CD4-positive, alpha-beta memory T cell (primary cell): ENCODE measurements around the gene HOOK1. TPM values are rescaled to one million over a fixed set of nuclear protein-coding genes. Genes with fewer than 3 reads are reported as not detected.
A peak's percentile ranks its signal among the peaks of the same experiment; 100 is the strongest.

Experiments used
- CTCF ChIA-PET: fragments of 350-600 bp; sonication (Branson Sonifier 250); formaldehyde crosslinking; loops from one replicate; lab custom pipeline; 2021; ENCODE audit warnings: inconsistent platforms; ENCODE audit not compliant: partially characterized antibody; lab: Charles Lee
- POLR2A ChIA-PET: fragments of 350-600 bp; sonication (Branson Sonifier 250); formaldehyde crosslinking; loops from one replicate; lab custom pipeline; 2021; ENCODE audit not compliant: partially characterized antibody; lab: Charles Lee
- DNase-seq, 5 donors: peaks; one replicate each; pipeline versions ENCODE4 v3.0.0 to v3.0.0-alpha.2; 2020 to 2022; ENCODE audit warnings: mixed read lengths in 1 of 5
- H3K27ac ChIP-seq: one replicate; pipeline ENCODE4 v1.7.0; 2013; ENCODE audit warnings: low read depth, low read length
- H3K27me3 ChIP-seq: 2 replicates; pipeline ENCODE4 v1.7.0; 2013; ENCODE audit warnings: mild to moderate bottlenecking, low read length, moderate library complexity; ENCODE audit not compliant: insufficient read depth
- H3K36me3 ChIP-seq: 2 replicates; pipeline ENCODE4 v1.7.0; 2013; ENCODE audit warnings: mild to moderate bottlenecking, low read length, moderate library complexity; ENCODE audit not compliant: insufficient read depth
- H3K4me1 ChIP-seq: 2 replicates; pipeline ENCODE4 v1.7.0; 2013; ENCODE audit warnings: mild to moderate bottlenecking, low read length, moderate library complexity; ENCODE audit not compliant: insufficient read depth
- H3K4me3 ChIP-seq, 2 donors: one replicate each; pipeline ENCODE4 v1.7.0; 2013; ENCODE audit warnings: low read length in 2 of 2, mild to moderate bottlenecking in 1 of 2
- H3K9me3 ChIP-seq, 2 donors: one replicate each; pipeline ENCODE4 v1.7.0; 2013; ENCODE audit warnings: low read length in 2 of 2, control low read depth in 1 of 2; ENCODE audit not compliant: control insufficient read depth in 1 of 2
- H3K27ac Mint-ChIP-seq, 7 donors: one replicate each; pipeline ENCODE4 v1.8.0; 2020 to 2021; ENCODE audit warnings: mixed read lengths in 7 of 7, mild to moderate bottlenecking in 6 of 7, inconsistent platforms in 3 of 7, moderate library complexity in 3 of 7
- H3K27me3 Mint-ChIP-seq, 2 donors: one replicate each; pipeline ENCODE4 v1.8.0; 2020 to 2021; ENCODE audit warnings: mixed read lengths in 2 of 2
- H3K36me3 Mint-ChIP-seq, 2 donors: one replicate each; pipeline ENCODE4 v1.8.0; 2020 to 2021; ENCODE audit warnings: mixed read lengths in 2 of 2, inconsistent platforms in 1 of 2, mild to moderate bottlenecking in 1 of 2
- H3K4me1 Mint-ChIP-seq, 4 donors: one replicate each; pipeline ENCODE4 v1.8.0; 2020 to 2021; ENCODE audit warnings: mixed read lengths in 4 of 4, mild to moderate bottlenecking in 1 of 4
- H3K4me3 Mint-ChIP-seq, 8 donors: one replicate each; pipeline ENCODE4 v1.8.0; 2020 to 2021; ENCODE audit warnings: mixed read lengths in 8 of 8, mild to moderate bottlenecking in 7 of 8, moderate library complexity in 6 of 8, inconsistent platforms in 3 of 8
- H3K9me3 Mint-ChIP-seq, 8 donors: one replicate each; pipeline ENCODE4 v1.8.0; 2020 to 2021; ENCODE audit warnings: mixed read lengths in 8 of 8, mild to moderate bottlenecking in 5 of 8, inconsistent platforms in 3 of 8, moderate library complexity in 1 of 8
- intact Hi-C: fragments of 100-400 bp; cut with micrococcal nuclease; formaldehyde crosslinking; loops from one replicate; pipeline ENCODE4 v1.15.1; 2023
- polyA plus RNA-seq, 2 donors: library from polyadenylated mRNA; unstranded; fragments of 300-500 nt; fragmentation: Illumina TruSeq; gene quantifications; one replicate each; pipeline ENCODE4 v1.2.3, GENCODE V29; 2021
- total RNA-seq, 2 experiments: library from RNA; stranded (reverse); gene quantifications; one replicate each; pipeline ENCODE4 v1.2.3, GENCODE V29; 2021

HOOK1 gene
- total and polyA plus RNA-seq, 4 experiments from 2014 or later: 9.3 to 19.2 (median 13.3) TPM

DNA sequence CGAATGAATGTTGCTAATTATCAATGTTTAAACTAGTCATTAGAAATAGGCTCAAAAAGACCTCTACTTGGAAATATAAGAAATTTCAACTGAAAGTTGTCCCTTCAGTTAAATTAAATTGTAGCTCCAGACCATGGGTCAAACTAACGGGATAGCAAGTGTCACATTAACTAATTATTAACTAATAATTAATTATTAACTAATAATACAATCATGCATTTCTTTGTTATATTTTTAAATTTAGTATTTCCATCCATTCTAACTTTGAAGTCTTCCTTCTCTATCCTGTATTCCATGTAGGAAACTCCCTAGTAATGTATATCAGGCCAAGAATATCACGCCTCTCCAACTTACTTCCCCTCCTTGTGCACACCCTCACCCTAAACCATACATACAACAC, 43.4 kb upstream of the HOOK1 start:
- H3K27me3 ChIP-seq: no peaks in the 10 kb centered on the region
- Mint-ChIP-seq H3K27ac (no peak overlapping the region), H3K4me3 (no peak overlapping the region), H3K9me3 (no peaks in the 10 kb centered on the region), H3K4me1 (no peaks in the 10 kb centered on the region), H3K36me3 (no peaks in the 10 kb centered on the region), H3K27me3 (peaks cover 0 to 2% of the 10 kb centered on the region in 2 donors)
- no peak overlapping the region for H3K4me3 ChIP-seq
- ChIA-PET POLR2A (no interaction called here), CTCF (interaction anchor here (0.8 to 4.9 kb wide), 3 partner anchors 9 to 1119 kb away, joined by 3 to 26 read pairs (median 5); no protein-coding TSS in a partner anchor)
- no peak for DNase-seq
- no peaks in the 10 kb centered on the region for H3K36me3 ChIP-seq
- intact Hi-C loops: no loop called here
- H3K9me3 ChIP-seq: no peaks in the 10 kb centered on the region
- no peak overlapping the region for H3K27ac ChIP-seq
- no peaks in the 10 kb centered on the region for H3K4me1 ChIP-seq

DNA sequence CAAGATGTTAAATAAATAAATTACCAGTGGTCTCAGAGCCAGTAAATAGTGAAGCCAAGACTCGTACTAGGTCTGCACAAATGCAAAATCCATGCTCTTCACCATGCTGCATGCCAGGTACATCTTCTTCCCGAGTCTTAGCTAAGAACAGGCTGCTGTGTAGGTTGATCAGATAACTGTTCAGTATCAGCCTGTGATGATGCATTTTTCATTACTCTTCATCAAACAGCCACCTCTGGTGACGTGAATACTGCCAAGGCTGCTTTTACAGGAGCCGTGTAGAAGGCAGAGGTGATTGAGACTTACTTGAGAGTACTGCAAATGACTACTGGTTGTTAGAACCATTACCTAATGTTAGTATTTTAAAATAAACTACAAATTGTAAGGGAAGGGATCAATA, 39.3 kb upstream of the HOOK1 start:
- Mint-ChIP-seq H3K36me3 (no peaks in the 10 kb centered on the region), H3K27ac (no peak overlapping the region), H3K4me1 (no peaks in the 10 kb centered on the region), H3K27me3 (peaks cover 0 to 6% of the 10 kb centered on the region in 2 donors), H3K4me3 (no peak overlapping the region), H3K9me3 (no peaks in the 10 kb centered on the region)
- Histone ChIP-seq H3K4me3 (no peak overlapping the region), H3K27me3 (no peaks in the 10 kb centered on the region), H3K36me3 (no peaks in the 10 kb centered on the region), H3K27ac (no peak overlapping the region), H3K9me3 (no peaks in the 10 kb centered on the region), H3K4me1 (no peaks in the 10 kb centered on the region)
- intact Hi-C loops: no loop called here
- CTCF ChIA-PET: no interaction called here
- DNase-seq: no peak
- POLR2A ChIA-PET: no interaction called here

DNA sequence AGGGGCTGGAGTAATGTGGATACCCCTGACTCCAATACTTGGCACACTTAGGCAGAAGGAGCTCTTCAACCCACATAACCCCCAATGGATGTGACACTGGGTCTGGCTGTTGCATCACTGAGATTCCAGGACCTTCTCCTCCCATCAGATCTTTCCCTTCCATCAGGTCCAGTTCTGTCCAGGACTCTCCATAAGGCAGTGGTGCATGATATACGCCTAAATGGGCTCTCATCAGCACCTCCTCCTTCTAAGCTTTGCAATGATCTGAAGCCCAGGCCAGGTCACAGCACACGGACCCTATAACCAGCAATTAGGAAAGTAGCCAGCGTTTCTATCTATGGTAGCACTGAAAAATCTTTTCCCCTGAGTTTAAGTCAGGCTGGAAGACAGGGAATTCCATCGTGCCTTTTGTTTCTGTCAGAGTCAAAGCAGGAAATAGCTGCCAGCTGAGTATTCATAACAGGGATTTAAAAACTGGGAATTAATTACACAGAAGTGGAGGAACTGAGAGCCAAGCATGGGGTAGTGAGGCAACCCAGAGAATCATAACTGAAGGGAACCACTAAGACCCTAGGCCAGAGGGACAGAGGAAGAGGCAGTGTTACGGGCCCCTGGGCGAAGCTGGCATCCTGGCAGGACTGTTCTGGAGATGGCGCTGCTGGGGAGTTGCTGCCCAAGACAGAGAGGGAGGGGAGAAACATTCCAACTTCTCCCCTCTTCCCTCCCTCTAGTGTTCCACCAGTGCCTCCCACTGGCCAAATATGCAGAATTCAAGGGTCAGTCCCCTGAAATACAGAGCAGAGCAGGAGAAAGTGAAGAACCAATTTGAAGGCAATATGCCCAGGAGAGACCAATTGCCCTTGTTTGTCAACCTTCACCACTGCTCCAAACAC, 37.5 kb upstream of the HOOK1 start:
- Histone ChIP-seq H3K4me1 (no peaks in the 10 kb centered on the region), H3K36me3 (no peaks in the 10 kb centered on the region), H3K27ac (no peak overlapping the region), H3K27me3 (no peaks in the 10 kb centered on the region), H3K4me3 (no peak overlapping the region), H3K9me3 (no peaks in the 10 kb centered on the region)
- Mint-ChIP-seq H3K36me3 (no peaks in the 10 kb centered on the region), H3K9me3 (no peaks in the 10 kb centered on the region), H3K27ac (peak overlapping the region in 1 of 7 donors; percentile 22), H3K4me3 (no peak overlapping the region), H3K27me3 (peaks cover 0 to 6% of the 10 kb centered on the region in 2 donors), H3K4me1 (no peaks in the 10 kb centered on the region)
- ChIA-PET CTCF (no interaction called here), POLR2A (no interaction called here)
- DNase-seq: no peak
- intact Hi-C loops: no loop called here

DNA sequence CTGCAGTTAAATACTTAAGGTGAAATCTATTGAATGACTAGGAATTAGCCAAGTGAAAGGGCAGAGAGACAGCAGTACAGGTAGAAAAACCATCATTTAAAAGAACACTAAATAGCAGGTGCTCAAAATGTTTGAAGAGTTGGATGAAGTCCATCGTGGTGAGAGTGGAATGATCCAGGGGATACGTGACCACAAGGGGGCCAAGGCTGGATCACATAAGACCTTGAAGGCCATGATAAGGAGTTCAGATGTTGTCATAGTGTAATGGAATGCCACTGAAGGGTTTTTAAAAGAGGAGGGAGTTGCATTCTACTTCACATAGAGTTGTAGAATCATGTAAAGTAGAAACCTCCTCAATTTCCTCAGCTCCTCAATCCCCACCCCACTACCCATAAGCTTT, 34.8 kb upstream of the HOOK1 start:
- Mint-ChIP-seq H3K9me3 (no peaks in the 10 kb centered on the region), H3K27me3 (peaks cover 0 to 5% of the 10 kb centered on the region in 2 donors), H3K36me3 (no peaks in the 10 kb centered on the region), H3K4me1 (no peaks in the 10 kb centered on the region), H3K27ac (no peak overlapping the region), H3K4me3 (no peak overlapping the region)
- no peak overlapping the region for H3K4me3 ChIP-seq
- H3K9me3 ChIP-seq: no peaks in the 10 kb centered on the region
- CTCF ChIA-PET: interaction anchor here (0.6 to 1.7 kb wide), 5 partner anchors 18 to 167 kb away, joined by 3 to 8 read pairs (median 4); no protein-coding TSS in a partner anchor
- H3K4me1 ChIP-seq: no peaks in the 10 kb centered on the region
- no peaks in the 10 kb centered on the region for H3K27me3 ChIP-seq
- H3K36me3 ChIP-seq: no peaks in the 10 kb centered on the region
- H3K27ac ChIP-seq: no peak overlapping the region
- POLR2A ChIA-PET: no interaction called here
- intact Hi-C loops: loop anchor here (1.0 kb wide), 1 partner anchor 167 kb away; no protein-coding TSS in a partner anchor
- no peak for DNase-seq

DNA sequence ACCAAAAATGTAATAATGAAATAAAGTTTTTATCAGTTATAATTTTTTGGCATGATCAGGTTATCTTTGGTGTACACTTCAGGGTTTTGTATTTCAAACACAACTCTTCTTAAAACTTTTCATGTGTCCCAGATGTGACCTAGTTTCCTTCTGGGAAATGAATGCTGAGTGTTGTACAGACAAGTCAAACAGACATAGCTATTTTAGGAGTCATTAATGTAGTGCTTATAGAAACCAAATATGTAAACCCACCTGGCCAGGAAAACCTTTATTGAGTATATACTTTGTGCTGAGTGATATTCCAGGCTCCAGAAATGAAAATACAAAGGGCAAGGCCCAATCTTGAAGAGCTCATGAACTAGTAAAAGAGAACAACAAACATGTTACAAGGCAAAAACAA, 25.9 kb upstream of the HOOK1 start:
- H3K27ac Mint-ChIP-seq: no peak overlapping the region
- Histone ChIP-seq H3K27ac (no peak overlapping the region), H3K27me3 (no peaks in the 10 kb centered on the region), H3K4me3 (no peak overlapping the region), H3K36me3 (no peaks in the 10 kb centered on the region), H3K9me3 (no peaks in the 10 kb centered on the region), H3K4me1 (no peaks in the 10 kb centered on the region)
- no peak for DNase-seq
- CTCF ChIA-PET: interaction anchor here (0.8 kb wide), 1 partner anchor 1136 kb away, joined by 3 read pairs; no protein-coding TSS in a partner anchor
- no peak overlapping the region for H3K4me3 Mint-ChIP-seq
- H3K9me3 Mint-ChIP-seq: peaks cover 0 to 37% (median 23%) of the 10 kb centered on the region in 8 donors
- intact Hi-C loops: no loop called here
- no peaks in the 10 kb centered on the region for H3K36me3 Mint-ChIP-seq
- H3K27me3 Mint-ChIP-seq: peaks cover 2 to 10% of the 10 kb centered on the region in 2 donors
- H3K4me1 Mint-ChIP-seq: peaks cover 0 to 3% (median 1%) of the 10 kb centered on the region in 4 donors
- POLR2A ChIA-PET: interaction anchor here (1.3 kb wide), 1 partner anchor 9 kb away, joined by 3 read pairs; no protein-coding TSS in a partner anchor

DNA sequence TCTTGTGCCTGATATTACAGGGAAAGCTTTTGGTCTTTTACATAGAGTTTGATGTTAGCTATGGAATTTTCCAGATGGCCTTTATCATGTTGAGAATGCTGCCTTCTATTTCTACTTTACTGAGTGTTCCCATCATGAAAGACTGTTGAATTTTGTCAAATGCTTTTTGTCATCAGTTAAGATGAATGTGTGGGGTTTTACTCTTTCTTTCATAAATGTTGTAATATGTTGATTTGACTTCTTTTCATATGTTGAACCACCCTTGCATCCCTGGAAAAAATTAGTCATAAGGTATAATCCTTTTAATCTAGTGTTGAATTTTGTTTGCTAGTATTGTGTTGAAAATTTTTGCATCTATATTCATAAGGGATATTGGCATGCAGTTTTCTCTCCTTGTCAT, 16.1 kb upstream of the HOOK1 start:
- Histone ChIP-seq H3K9me3 (no peaks in the 10 kb centered on the region), H3K4me1 (no peaks in the 10 kb centered on the region), H3K4me3 (no peak overlapping the region), H3K27ac (no peak overlapping the region), H3K36me3 (no peaks in the 10 kb centered on the region), H3K27me3 (peaks cover 4% of the 10 kb centered on the region)
- H3K36me3 Mint-ChIP-seq: no peaks in the 10 kb centered on the region
- POLR2A ChIA-PET: interaction anchor here (0.7 kb wide), 1 partner anchor 10 kb away, joined by 3 read pairs; no protein-coding TSS in a partner anchor
- peaks cover 4 to 8% of the 10 kb centered on the region in 2 donors for H3K27me3 Mint-ChIP-seq
- intact Hi-C loops: no loop called here
- H3K9me3 Mint-ChIP-seq: peaks cover 2 to 21% (median 12%) of the 10 kb centered on the region in 8 donors
- no peak overlapping the region for H3K27ac Mint-ChIP-seq
- CTCF ChIA-PET: interaction anchor here (1.1 to 1.4 kb wide), 2 partner anchors 18 to 145 kb away, joined by 3 to 4 read pairs; no protein-coding TSS in a partner anchor
- H3K4me3 Mint-ChIP-seq: no peak overlapping the region
- no peak for DNase-seq
- peaks cover 0 to 1% (median 0%) of the 10 kb centered on the region in 4 donors for H3K4me1 Mint-ChIP-seq

DNA sequence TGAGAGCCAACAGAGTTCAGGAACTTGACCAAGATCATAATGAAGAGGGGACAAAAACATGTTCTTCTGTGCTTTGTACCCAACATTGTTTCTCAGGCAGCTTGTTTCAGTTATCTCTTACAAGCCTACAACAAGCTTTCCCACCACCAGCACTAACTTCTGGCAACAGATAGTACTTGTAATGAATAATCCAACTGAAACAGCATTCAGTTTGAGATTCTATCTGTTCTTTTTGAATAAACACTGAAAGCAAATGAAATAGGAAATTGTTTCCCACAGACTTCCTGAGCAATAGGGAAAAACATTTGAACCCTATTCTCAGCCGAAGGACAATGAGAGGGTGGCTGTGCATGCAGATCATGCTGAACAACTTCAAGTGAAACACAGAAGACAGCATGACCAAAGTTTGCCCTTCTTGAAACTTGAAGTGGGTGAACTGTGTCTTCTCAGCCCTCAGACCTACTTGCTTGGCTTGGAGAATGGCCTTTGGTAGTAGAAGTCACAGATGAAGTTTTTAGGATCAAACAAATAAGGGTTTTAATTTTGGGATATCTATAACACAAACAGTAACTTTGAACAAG, 11.2 kb upstream of the HOOK1 start:
- ChIA-PET POLR2A (no interaction called here), CTCF (no interaction called here)
- peaks cover 0 to 1% (median 0%) of the 10 kb centered on the region in 4 donors for H3K4me1 Mint-ChIP-seq
- H3K36me3 ChIP-seq: no peaks in the 10 kb centered on the region
- no peaks in the 10 kb centered on the region for H3K4me1 ChIP-seq
- no peaks in the 10 kb centered on the region for H3K9me3 ChIP-seq
- H3K27ac ChIP-seq: no peak overlapping the region
- no peak overlapping the region for H3K4me3 Mint-ChIP-seq
- H3K4me3 ChIP-seq: no peak overlapping the region
- intact Hi-C loops: no loop called here
- peaks cover 0 to 4% (median 0%) of the 10 kb centered on the region in 8 donors for H3K9me3 Mint-ChIP-seq
- no peak for DNase-seq
- peaks cover 8 to 11% of the 10 kb centered on the region in 2 donors for H3K27me3 Mint-ChIP-seq
- no peaks in the 10 kb centered on the region for H3K36me3 Mint-ChIP-seq
- peaks cover 4% of the 10 kb centered on the region for H3K27me3 ChIP-seq
- H3K27ac Mint-ChIP-seq: no peak overlapping the region
